Natural killer cell treated with Interleukin-12 subunit alpha and Interleukin-12 subunit beta and Interleukin-15 and Interleukin-18, amount 100 ng/mL, for 72 hours (primary cell): ENCODE measurements around the gene KRTAP10-2. TPM values are rescaled to one million over a fixed set of nuclear protein-coding genes. Genes with fewer than 3 reads are reported as not detected.
A peak's percentile ranks its signal among the peaks of the same experiment; 100 is the strongest.

Source experiments
- ATAC-seq, 2 donors: fragments of 150-1000 bp; cut with Tn5 transposase in 1 of 2; sonication (Bioruptor Pico), chemical (Tn5 transposase) in 1 of 2; 2 replicates each; pipeline ENCODE4 v1.10.0; 2021
- DNase-seq: peaks from one replicate; pipeline ENCODE4 v3.0.0; 2022; ENCODE audit warnings: low spot score
- H3K27ac Mint-ChIP-seq, 2 donors: 1 replicate in 1 of 2; 2 replicates in 1 of 2; pipeline ENCODE4 v1.8.0; 2022; ENCODE audit warnings: mixed read lengths in 2 of 2, mild to moderate bottlenecking in 1 of 2, moderate library complexity in 1 of 2
- H3K27me3 Mint-ChIP-seq, 2 donors: 1 replicate in 1 of 2; 2 replicates in 1 of 2; pipeline ENCODE4 v1.8.0; 2022; ENCODE audit warnings: mixed read lengths in 2 of 2
- H3K36me3 Mint-ChIP-seq: one replicate; pipeline ENCODE4 v1.8.0; 2022; ENCODE audit warnings: mixed read lengths
- H3K4me1 Mint-ChIP-seq, 2 donors: 1 replicate in 1 of 2; 2 replicates in 1 of 2; pipeline ENCODE4 v1.8.0; 2022; ENCODE audit warnings: low read depth in 2 of 2, mixed read lengths in 2 of 2, mild to moderate bottlenecking in 1 of 2
- H3K4me3 Mint-ChIP-seq: one replicate; pipeline ENCODE4 v1.8.0; 2022; ENCODE audit warnings: mixed read lengths
- H3K9me3 Mint-ChIP-seq: 2 replicates; pipeline ENCODE4 v1.8.0; 2022; ENCODE audit warnings: mixed read lengths
- total RNA-seq, 2 donors: library from RNA; stranded (reverse); gene quantifications; one replicate each; pipeline ENCODE4 v1.2.3, GENCODE V29; 2022

Gene KRTAP10-2
- total RNA-seq, 2 donors from 2014 or later: not detected

- Mint-ChIP-seq H3K4me3 (no peak overlapping the region), H3K36me3 (no peaks in the 10 kb centered on the region), H3K9me3 (no peaks in the 10 kb centered on the region), H3K27ac (no peak overlapping the region), H3K4me1 (peaks cover 0 to 2% of the 10 kb centered on the region in 2 donors), H3K27me3 (no peaks in the 10 kb centered on the region)
- DNase-seq (peak; percentile 45), ATAC-seq (no peak)
Observed at GRCh38 chr21:44526096-44526997, 25.0 kb downstream of the KRTAP10-2 start.

- Mint-ChIP-seq H3K4me3 (no peak overlapping the region), H3K27ac (no peak overlapping the region), H3K36me3 (no peaks in the 10 kb centered on the region), H3K27me3 (no peaks in the 10 kb centered on the region), H3K9me3 (no peaks in the 10 kb centered on the region), H3K4me1 (peaks cover 0 to 2% of the 10 kb centered on the region in 2 donors)
- no peak for DNase-seq
- no peak for ATAC-seq
Observed at GRCh38 chr21:44525391-44526095, 25.8 kb downstream of the KRTAP10-2 start.

- H3K36me3 Mint-ChIP-seq: no peaks in the 10 kb centered on the region
- H3K4me3 Mint-ChIP-seq: no peak overlapping the region
- H3K9me3 Mint-ChIP-seq: no peaks in the 10 kb centered on the region
- no peak overlapping the region for H3K27ac Mint-ChIP-seq
- ATAC-seq (no peak), DNase-seq (no peak)
- H3K27me3 Mint-ChIP-seq: no peaks in the 10 kb centered on the region
- H3K4me1 Mint-ChIP-seq: no peaks in the 10 kb centered on the region
Observed at GRCh38 chr21:44524414-44525371, 26.6 kb downstream of the KRTAP10-2 start.

GRCh38 chr21:44523567-44524413 is 27.5 kb downstream of the KRTAP10-2 start:
- Mint-ChIP-seq H3K27ac (no peak overlapping the region), H3K36me3 (no peaks in the 10 kb centered on the region), H3K9me3 (no peaks in the 10 kb centered on the region), H3K4me3 (no peak overlapping the region), H3K4me1 (no peaks in the 10 kb centered on the region), H3K27me3 (no peaks in the 10 kb centered on the region)
- ATAC-seq (no peak), DNase-seq (no peak)

- no peak for ATAC-seq
- no peak overlapping the region for H3K27ac Mint-ChIP-seq
- no peak for DNase-seq
- H3K36me3 Mint-ChIP-seq: no peaks in the 10 kb centered on the region
- H3K4me3 Mint-ChIP-seq: no peak overlapping the region
- H3K4me1 Mint-ChIP-seq: no peaks in the 10 kb centered on the region
- H3K9me3 Mint-ChIP-seq: no peaks in the 10 kb centered on the region
- H3K27me3 Mint-ChIP-seq: no peaks in the 10 kb centered on the region
Observed at GRCh38 chr21:44522753-44523204, 28.5 kb downstream of the KRTAP10-2 start.

GRCh38 chr21:44521928-44522752 is 29.2 kb downstream of the KRTAP10-2 start:
- Mint-ChIP-seq H3K4me1 (peaks cover 0 to 2% of the 10 kb centered on the region in 2 donors), H3K27ac (no peak overlapping the region), H3K27me3 (no peaks in the 10 kb centered on the region), H3K4me3 (no peak overlapping the region), H3K9me3 (no peaks in the 10 kb centered on the region), H3K36me3 (no peaks in the 10 kb centered on the region)
- DNase-seq (no peak), ATAC-seq (no peak)

GRCh38 chr21:44521301-44521927 is 29.9 kb downstream of the KRTAP10-2 start:
- Mint-ChIP-seq H3K4me3 (no peak overlapping the region), H3K27ac (no peak overlapping the region), H3K27me3 (no peaks in the 10 kb centered on the region), H3K4me1 (peaks cover 0 to 7% of the 10 kb centered on the region in 2 donors), H3K9me3 (no peaks in the 10 kb centered on the region), H3K36me3 (no peaks in the 10 kb centered on the region)
- DNase-seq (no peak), ATAC-seq (no peak)

- Mint-ChIP-seq H3K27ac (no peak overlapping the region), H3K27me3 (no peaks in the 10 kb centered on the region), H3K9me3 (no peaks in the 10 kb centered on the region), H3K36me3 (no peaks in the 10 kb centered on the region), H3K4me3 (no peak overlapping the region), H3K4me1 (peaks cover 0 to 7% of the 10 kb centered on the region in 2 donors)
- ATAC-seq (no peak), DNase-seq (peak; percentile 53)
Observed at GRCh38 chr21:44520326-44521300, 30.7 kb downstream of the KRTAP10-2 start.

- H3K27me3 Mint-ChIP-seq: no peaks in the 10 kb centered on the region
- peaks cover 0 to 7% of the 10 kb centered on the region in 2 donors for H3K4me1 Mint-ChIP-seq
- H3K9me3 Mint-ChIP-seq: no peaks in the 10 kb centered on the region
- no peak overlapping the region for H3K27ac Mint-ChIP-seq
- no peak for ATAC-seq
- no peak overlapping the region for H3K4me3 Mint-ChIP-seq
- peak; percentile 53 for DNase-seq
- H3K36me3 Mint-ChIP-seq: no peaks in the 10 kb centered on the region
Observed at GRCh38 chr21:44519346-44520325, 31.7 kb downstream of the KRTAP10-2 start.

GRCh38 chr21:44518686-44519085 is 32.6 kb downstream of the KRTAP10-2 start:
- DNase-seq (no peak), ATAC-seq (no peak)
- Mint-ChIP-seq H3K9me3 (no peaks in the 10 kb centered on the region), H3K27me3 (no peaks in the 10 kb centered on the region), H3K36me3 (no peaks in the 10 kb centered on the region), H3K27ac (no peak overlapping the region), H3K4me3 (no peak overlapping the region), H3K4me1 (peaks cover 0 to 7% of the 10 kb centered on the region in 2 donors)
